Liver (tissue), 9 donors: ENCODE measurements around the gene AP5B1. TPM values are rescaled to one million over a fixed set of nuclear protein-coding genes. Genes with fewer than 3 reads are reported as not detected.

Experiments
- DNase-seq: peaks from one replicate; pipeline ENCODE4 v3.0.0-alpha.2; 2017; ENCODE audit warnings: low spot score
- H3K27ac ChIP-seq, 2 donors: one replicate each; pipeline ENCODE4 v1.7.0; 2013; ENCODE audit warnings: inconsistent platforms in 2 of 2, low read length in 2 of 2, control low read depth in 1 of 2, low read depth in 1 of 2, mild to moderate bottlenecking in 1 of 2
- H3K27me3 ChIP-seq, 4 donors: one replicate each; pipeline versions ENCODE4 v1.6.1 to v1.7.0; 2013; ENCODE audit warnings: low read length in 3 of 4, inconsistent platforms in 1 of 4, mild to moderate bottlenecking in 1 of 4, moderate library complexity in 1 of 4; ENCODE audit not compliant: control insufficient read depth in 4 of 4, insufficient read depth in 4 of 4
- H3K36me3 ChIP-seq, 4 donors: one replicate each; pipeline versions ENCODE4 v1.6.1 to v1.7.0; 2013; ENCODE audit warnings: low read length in 3 of 4, mild to moderate bottlenecking in 3 of 4, low read depth in 1 of 4, moderate library complexity in 1 of 4; ENCODE audit not compliant: control insufficient read depth in 4 of 4, insufficient read depth in 3 of 4
- H3K4me1 ChIP-seq, 4 donors: one replicate each; pipeline versions ENCODE4 v1.6.1 to v1.7.0; 2013; ENCODE audit warnings: low read length in 3 of 4, mild to moderate bottlenecking in 3 of 4, moderate library complexity in 1 of 4; ENCODE audit not compliant: control insufficient read depth in 4 of 4, insufficient read depth in 4 of 4
- H3K4me3 ChIP-seq, 3 donors: one replicate each; pipeline versions ENCODE4 v1.6.1 to v1.7.0; 2013; ENCODE audit warnings: low read length in 3 of 3, control low read depth in 1 of 3, low read depth in 1 of 3, mild to moderate bottlenecking in 1 of 3
- H3K9ac ChIP-seq, 2 donors: one replicate each; pipeline ENCODE4 v1.7.0; 2013; ENCODE audit warnings: low read length in 2 of 2, mild to moderate bottlenecking in 2 of 2, moderate library complexity in 2 of 2, control low read depth in 1 of 2, low read depth in 1 of 2
- H3K9me3 ChIP-seq, 4 donors: one replicate each; pipeline versions ENCODE4 v1.6.1 to v1.7.0; 2013; ENCODE audit warnings: low read length in 3 of 4; ENCODE audit not compliant: control insufficient read depth in 4 of 4
- ATF3 ChIP-seq: IDR thresholded peaks from 2 replicates; pipeline ENCODE4 v1.6.1; 2016; ENCODE audit warnings: antibody characterized with exemption
- CTCF ChIP-seq: fragments of 150-350 bp; IDR thresholded peaks from 2 replicates; pipeline ENCODE4 v1.5.1; 2017; ENCODE audit warnings: improper control_type of control experiment, low read depth, low read length; ENCODE audit not compliant: missing input control
- EGR1 ChIP-seq, 2 donors: IDR thresholded peaks; 2 replicates each; pipeline ENCODE4 v1.6.1; 2016 to 2018; ENCODE audit warnings: antibody characterized with exemption in 2 of 2, low read depth in 2 of 2
- FOXA1 ChIP-seq: IDR thresholded peaks from 2 replicates; pipeline ENCODE4 v1.6.1; 2016; ENCODE audit warnings: antibody characterized with exemption
- FOXA2 ChIP-seq: IDR thresholded peaks from 2 replicates; pipeline ENCODE4 v1.6.1; 2016; ENCODE audit warnings: antibody characterized with exemption
- GABPA ChIP-seq, 2 donors: IDR thresholded peaks in 1 of 2; conservative IDR thresholded peaks in 1 of 2; 2 replicates each; pipeline ENCODE4 v1.6.1; 2016; ENCODE audit warnings: antibody characterized with exemption in 2 of 2, mild to moderate bottlenecking in 1 of 2, moderate library complexity in 1 of 2
- HNF4A ChIP-seq, 2 donors: conservative IDR thresholded peaks; 2 replicates each; pipeline ENCODE4 v1.6.1; 2016; ENCODE audit warnings: antibody characterized with exemption in 2 of 2, mild to moderate bottlenecking in 2 of 2
- JUND ChIP-seq, 2 donors: IDR thresholded peaks; 2 replicates each; pipeline ENCODE4 v1.6.1; 2016; ENCODE audit warnings: antibody characterized with exemption in 2 of 2
- MAX ChIP-seq: IDR thresholded peaks from 2 replicates; pipeline ENCODE4 v1.6.1; 2016; ENCODE audit warnings: antibody characterized with exemption
- NR2F2 ChIP-seq: IDR thresholded peaks from 2 replicates; pipeline ENCODE4 v1.6.1; 2016; ENCODE audit warnings: antibody characterized with exemption
- RAD21 ChIP-seq, 2 donors: IDR thresholded peaks; 2 replicates each; pipeline ENCODE4 v1.6.1; 2016; ENCODE audit warnings: antibody characterized with exemption in 2 of 2, mild to moderate bottlenecking in 2 of 2
- RXRA ChIP-seq, 2 donors: IDR thresholded peaks; 2 replicates each; pipeline ENCODE4 v1.6.1; 2017 to 2018; ENCODE audit warnings: antibody characterized with exemption in 2 of 2, mild to moderate bottlenecking in 1 of 2
- SP1 ChIP-seq: IDR thresholded peaks from 2 replicates; pipeline ENCODE4 v1.6.1; 2018; ENCODE audit warnings: antibody characterized with exemption, mild to moderate bottlenecking
- TAF1 ChIP-seq: conservative IDR thresholded peaks from 2 replicates; pipeline ENCODE4 v1.6.1; 2016; ENCODE audit warnings: antibody characterized with exemption, mild to moderate bottlenecking
- YY1 ChIP-seq: IDR thresholded peaks from 2 replicates; pipeline ENCODE4 v1.6.1; 2016; ENCODE audit warnings: antibody characterized with exemption, mild to moderate bottlenecking
- WGBS: extraction: QIAGEN DNeasy Blood & Tissue Kit; methylation state at CpG from one replicate; pipeline ENCODE4 v1.1.7; 2013; 5-methylcytosine and 5-hydroxymethylcytosine counted together
- polyA plus RNA-seq, 2 donors: library from polyadenylated mRNA; stranded (reverse) in 1 of 2; unstranded in 1 of 2; fragments of 200-250 nt in 1 of 2; fragments of >200 nt in 1 of 2; fragmentation: Nextera tagmentation in 1 of 2; extraction: Ambion mirVana in 1 of 2; gene quantifications; one replicate each; pipeline versions ENCODE4 v1.2.1 to v1.2.3, GENCODE V29; 2013 to 2015
- total RNA-seq, 2 donors: library from RNA; depleted of rRNA; stranded (reverse); fragments of >200 nt; gene quantifications; one replicate each; pipeline ENCODE4 v1.2.3, GENCODE V29; 2014
- TF ChIP-seq, protein P1 (sequence below): IDR thresholded peaks from 2 replicates; pipeline ENCODE4 v1.6.1; 2016; ENCODE audit warnings: antibody characterized with exemption
- TF ChIP-seq, protein P2 (sequence below): IDR thresholded peaks from 2 replicates; pipeline ENCODE4 v1.6.1; 2016; ENCODE audit warnings: antibody characterized with exemption, mild to moderate bottlenecking
- donor health status: healthy.
- donor health status: healthy.
- donor health status: healthy.
- donor health status: healthy.
- donor health status: healthy.

The AP5B1 gene
- total and polyA plus RNA-seq, 4 donors: 2.0 to 10.8 (median 5.0) TPM

GRCh38 chr11:65789230-65790103 lies 8.7 kb upstream of the AP5B1 start (continued):
- TF ChIP-seq EGR1 (IDR thresholded peaks at IDR 0.05; ENCODE audit: low read depth in 2 of 2) (no peak), JUND (IDR thresholded peaks at IDR 0.05) (no peak), SP1 (no peak), FOXA1 (no peak)
- TF ChIP-seq, protein P1, sequence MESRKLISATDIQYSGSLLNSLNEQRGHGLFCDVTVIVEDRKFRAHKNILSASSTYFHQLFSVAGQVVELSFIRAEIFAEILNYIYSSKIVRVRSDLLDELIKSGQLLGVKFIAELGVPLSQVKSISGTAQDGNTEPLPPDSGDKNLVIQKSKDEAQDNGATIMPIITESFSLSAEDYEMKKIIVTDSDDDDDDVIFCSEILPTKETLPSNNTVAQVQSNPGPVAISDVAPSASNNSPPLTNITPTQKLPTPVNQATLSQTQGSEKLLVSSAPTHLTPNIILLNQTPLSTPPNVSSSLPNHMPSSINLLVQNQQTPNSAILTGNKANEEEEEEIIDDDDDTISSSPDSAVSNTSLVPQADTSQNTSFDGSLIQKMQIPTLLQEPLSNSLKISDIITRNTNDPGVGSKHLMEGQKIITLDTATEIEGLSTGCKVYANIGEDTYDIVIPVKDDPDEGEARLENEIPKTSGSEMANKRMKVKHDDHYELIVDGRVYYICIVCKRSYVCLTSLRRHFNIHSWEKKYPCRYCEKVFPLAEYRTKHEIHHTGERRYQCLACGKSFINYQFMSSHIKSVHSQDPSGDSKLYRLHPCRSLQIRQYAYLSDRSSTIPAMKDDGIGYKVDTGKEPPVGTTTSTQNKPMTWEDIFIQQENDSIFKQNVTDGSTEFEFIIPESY: no peak

DNA sequence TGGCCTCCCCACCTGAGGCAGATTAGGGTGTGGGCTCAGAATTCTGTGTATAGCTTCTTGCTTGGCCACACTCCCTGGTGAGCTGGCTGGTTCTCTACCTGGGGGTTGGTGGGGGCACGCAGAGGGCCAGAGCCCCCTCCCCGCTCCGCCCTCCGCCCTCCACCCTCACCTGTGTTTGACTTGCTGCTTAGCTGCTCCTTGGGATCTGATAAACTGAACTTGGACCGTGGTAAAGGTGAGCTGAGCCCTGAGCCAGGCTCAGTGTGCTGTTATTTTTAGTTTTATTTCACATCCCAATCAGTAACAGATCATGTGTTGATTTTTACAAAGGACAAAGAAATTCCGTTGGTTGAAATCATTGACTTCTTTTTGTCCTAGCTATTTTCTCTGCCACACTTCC lies 8.0 kb upstream of the AP5B1 start:
- H3K9me3 ChIP-seq: no peaks in the 10 kb centered on the region
- H3K27ac ChIP-seq: no peak overlapping the region
- H3K4me1 ChIP-seq: peaks cover 8 to 23% (median 15%) of the 10 kb centered on the region in 4 donors
- 79% methylated on average over 6 of the region's 6 CpGs for WGBS
- no peak for TF ChIP-seq HNF4A (conservative IDR thresholded peaks at IDR 0.05)
- no peak for TF ChIP-seq JUND (IDR thresholded peaks at IDR 0.05)
- TF ChIP-seq ATF3: no peak
- TF ChIP-seq RAD21 (IDR thresholded peaks at IDR 0.05): no peak
- TF ChIP-seq, protein P1: no peak
- TF ChIP-seq, protein P2, sequence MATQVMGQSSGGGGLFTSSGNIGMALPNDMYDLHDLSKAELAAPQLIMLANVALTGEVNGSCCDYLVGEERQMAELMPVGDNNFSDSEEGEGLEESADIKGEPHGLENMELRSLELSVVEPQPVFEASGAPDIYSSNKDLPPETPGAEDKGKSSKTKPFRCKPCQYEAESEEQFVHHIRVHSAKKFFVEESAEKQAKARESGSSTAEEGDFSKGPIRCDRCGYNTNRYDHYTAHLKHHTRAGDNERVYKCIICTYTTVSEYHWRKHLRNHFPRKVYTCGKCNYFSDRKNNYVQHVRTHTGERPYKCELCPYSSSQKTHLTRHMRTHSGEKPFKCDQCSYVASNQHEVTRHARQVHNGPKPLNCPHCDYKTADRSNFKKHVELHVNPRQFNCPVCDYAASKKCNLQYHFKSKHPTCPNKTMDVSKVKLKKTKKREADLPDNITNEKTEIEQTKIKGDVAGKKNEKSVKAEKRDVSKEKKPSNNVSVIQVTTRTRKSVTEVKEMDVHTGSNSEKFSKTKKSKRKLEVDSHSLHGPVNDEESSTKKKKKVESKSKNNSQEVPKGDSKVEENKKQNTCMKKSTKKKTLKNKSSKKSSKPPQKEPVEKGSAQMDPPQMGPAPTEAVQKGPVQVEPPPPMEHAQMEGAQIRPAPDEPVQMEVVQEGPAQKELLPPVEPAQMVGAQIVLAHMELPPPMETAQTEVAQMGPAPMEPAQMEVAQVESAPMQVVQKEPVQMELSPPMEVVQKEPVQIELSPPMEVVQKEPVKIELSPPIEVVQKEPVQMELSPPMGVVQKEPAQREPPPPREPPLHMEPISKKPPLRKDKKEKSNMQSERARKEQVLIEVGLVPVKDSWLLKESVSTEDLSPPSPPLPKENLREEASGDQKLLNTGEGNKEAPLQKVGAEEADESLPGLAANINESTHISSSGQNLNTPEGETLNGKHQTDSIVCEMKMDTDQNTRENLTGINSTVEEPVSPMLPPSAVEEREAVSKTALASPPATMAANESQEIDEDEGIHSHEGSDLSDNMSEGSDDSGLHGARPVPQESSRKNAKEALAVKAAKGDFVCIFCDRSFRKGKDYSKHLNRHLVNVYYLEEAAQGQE: no peak
- TF ChIP-seq RXRA (IDR thresholded peaks at IDR 0.05): no peak
- no peak for TF ChIP-seq GABPA (IDR thresholded peaks at IDR 0.05 in 1 of 2, conservative IDR thresholded peaks at IDR 0.05 in 1 of 2)
- TF ChIP-seq TAF1: no peak
- no peak for TF ChIP-seq MAX
- TF ChIP-seq CTCF: no peak
- TF ChIP-seq FOXA2: no peak
- no peak for TF ChIP-seq SP1
- no peak for TF ChIP-seq NR2F2
- TF ChIP-seq YY1: no peak
- TF ChIP-seq EGR1 (IDR thresholded peaks at IDR 0.05; ENCODE audit: low read depth in 2 of 2): no peak
- TF ChIP-seq FOXA1: no peak
- no peak overlapping the region for H3K4me3 ChIP-seq
- H3K36me3 ChIP-seq: no peaks in the 10 kb centered on the region
- DNase-seq: no peak
- peaks cover 0 to 9% (median 2%) of the 10 kb centered on the region in 4 donors for H3K27me3 ChIP-seq
- no peak overlapping the region for H3K9ac ChIP-seq
